ENCODE measurements around the gene ANKRD13D. TPM values are rescaled to one million over a fixed set of nuclear protein-coding genes. Genes with fewer than 3 reads are reported as not detected.

ANKRD13D gene
- total RNA-seq, 2 experiments from 2014 or later = 56.2 to 61.9 TPM

DNA sequence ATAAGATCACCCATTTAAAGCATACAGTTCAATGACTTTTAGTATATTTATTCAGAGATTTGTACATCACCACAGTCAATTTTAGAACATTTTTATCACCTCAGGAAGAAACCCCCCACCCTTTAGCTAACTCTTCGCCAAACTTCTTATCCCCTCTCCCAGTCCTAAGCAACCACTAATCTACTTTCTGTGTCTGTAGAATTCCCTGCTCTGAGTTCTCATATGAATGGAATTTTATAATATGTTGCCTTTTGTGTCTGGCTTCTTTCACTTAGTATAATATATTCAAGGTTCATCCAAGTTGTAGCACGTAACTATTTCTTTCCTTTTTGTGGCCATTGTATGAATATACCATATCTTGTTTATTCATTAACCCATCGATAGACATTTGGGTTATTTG is 3.6 kb downstream of the ANKRD13D start:
- Mint-ChIP-seq H3K9me3 (peaks cover 8% of the 10 kb centered on the region), H3K36me3 (ENCODE audit: low read depth) (peaks cover 51% of the 10 kb centered on the region), H3K27ac (peak overlapping the region; percentile 73), H3K4me1 (ENCODE audit: low read depth) (peaks cover 33% of the 10 kb centered on the region), H3K27me3 (ENCODE audit: low read depth) (no peaks in the 10 kb centered on the region), H3K4me3 (peak overlapping the region; percentile 14)
- intact Hi-C loops (cut with micrococcal nuclease) = no loop called here
- no peak for DNase-seq
- CTCF ChIA-PET = interaction anchor here (0.6 kb wide), 1 partner anchor 25 kb away, joined by 3 read pairs; no protein-coding TSS in a partner anchor

DNA sequence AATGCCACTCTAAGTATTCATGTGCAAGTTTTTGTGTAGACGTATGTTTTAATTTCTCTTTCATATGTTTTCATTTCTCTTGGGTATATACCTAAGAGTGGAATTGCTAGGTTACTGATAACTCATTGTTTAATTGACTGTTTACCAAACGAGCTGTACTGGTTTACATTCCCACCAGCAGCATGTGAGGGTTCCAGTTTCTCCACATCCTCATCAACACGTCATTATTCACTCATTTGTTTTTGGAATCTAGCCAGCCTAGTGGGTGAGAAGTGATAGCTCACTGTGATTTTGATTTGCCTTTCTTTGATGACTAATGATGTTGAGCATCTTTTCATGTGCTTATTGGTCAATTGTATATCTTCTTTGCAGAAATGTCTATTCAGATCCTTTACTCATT is 4.0 kb downstream of the ANKRD13D start:
- H3K27ac Mint-ChIP-seq = peak overlapping the region; percentile 73
- peaks cover 50% of the 10 kb centered on the region for H3K36me3 Mint-ChIP-seq (ENCODE audit: low read depth)
- peak overlapping the region; percentile 14 for H3K4me3 Mint-ChIP-seq
- no peaks in the 10 kb centered on the region for H3K27me3 Mint-ChIP-seq (ENCODE audit: low read depth)
- DNase-seq = peak; percentile 33
- intact Hi-C loops (cut with micrococcal nuclease) = no loop called here
- CTCF ChIA-PET = interaction anchor here (0.6 to 0.7 kb wide), 3 partner anchors 24 to 212 kb away, joined by 3 read pairs; no protein-coding TSS in a partner anchor
- peaks cover 29% of the 10 kb centered on the region for H3K4me1 Mint-ChIP-seq (ENCODE audit: low read depth)
- H3K9me3 Mint-ChIP-seq = peaks cover 8% of the 10 kb centered on the region

DNA sequence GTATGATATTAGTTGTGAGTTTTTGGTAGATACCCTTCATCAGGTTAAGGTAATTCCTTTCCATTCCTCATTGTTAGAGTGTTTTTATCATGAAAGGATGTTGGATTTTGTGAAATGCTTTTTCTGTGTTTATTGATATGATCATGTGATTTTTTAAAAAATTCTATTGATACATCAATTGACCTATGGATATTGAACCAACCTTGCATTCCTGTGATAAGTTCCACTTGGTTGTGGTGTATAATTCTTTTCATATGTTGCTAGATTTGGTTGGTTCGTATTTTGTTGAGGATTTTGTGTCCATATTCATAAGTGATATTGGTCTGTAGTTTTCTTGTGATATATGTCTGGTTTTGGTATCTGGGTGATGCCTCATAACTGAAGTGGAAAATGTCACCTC is 6.7 kb downstream of the ANKRD13D start:
- Mint-ChIP-seq H3K27ac (no peak overlapping the region), H3K4me1 (ENCODE audit: low read depth) (peaks cover 27% of the 10 kb centered on the region), H3K4me3 (no peak overlapping the region), H3K36me3 (ENCODE audit: low read depth) (peaks cover 50% of the 10 kb centered on the region), H3K27me3 (ENCODE audit: low read depth) (no peaks in the 10 kb centered on the region), H3K9me3 (peaks cover 8% of the 10 kb centered on the region)
- CTCF ChIA-PET = interaction anchor here (0.6 to 1.7 kb wide), 2 partner anchors 21 to 129 kb away, joined by 4 to 6 read pairs; no protein-coding TSS in a partner anchor
- no peak for DNase-seq
- intact Hi-C loops (cut with micrococcal nuclease) = no loop called here

- H3K4me3 Mint-ChIP-seq = no peak overlapping the region
- peaks cover 13% of the 10 kb centered on the region for H3K4me1 Mint-ChIP-seq (ENCODE audit: low read depth)
- no peaks in the 10 kb centered on the region for H3K27me3 Mint-ChIP-seq (ENCODE audit: low read depth)
- no peak overlapping the region for H3K27ac Mint-ChIP-seq
- peaks cover 38% of the 10 kb centered on the region for H3K36me3 Mint-ChIP-seq (ENCODE audit: low read depth)
- no peak for DNase-seq
- CTCF ChIA-PET = no interaction called here
- intact Hi-C loops (cut with micrococcal nuclease) = no loop called here
- peaks cover 8% of the 10 kb centered on the region for H3K9me3 Mint-ChIP-seq
Measured at GRCh38 chr11:67298786-67299185, 9.7 kb downstream of the ANKRD13D start.

DNA sequence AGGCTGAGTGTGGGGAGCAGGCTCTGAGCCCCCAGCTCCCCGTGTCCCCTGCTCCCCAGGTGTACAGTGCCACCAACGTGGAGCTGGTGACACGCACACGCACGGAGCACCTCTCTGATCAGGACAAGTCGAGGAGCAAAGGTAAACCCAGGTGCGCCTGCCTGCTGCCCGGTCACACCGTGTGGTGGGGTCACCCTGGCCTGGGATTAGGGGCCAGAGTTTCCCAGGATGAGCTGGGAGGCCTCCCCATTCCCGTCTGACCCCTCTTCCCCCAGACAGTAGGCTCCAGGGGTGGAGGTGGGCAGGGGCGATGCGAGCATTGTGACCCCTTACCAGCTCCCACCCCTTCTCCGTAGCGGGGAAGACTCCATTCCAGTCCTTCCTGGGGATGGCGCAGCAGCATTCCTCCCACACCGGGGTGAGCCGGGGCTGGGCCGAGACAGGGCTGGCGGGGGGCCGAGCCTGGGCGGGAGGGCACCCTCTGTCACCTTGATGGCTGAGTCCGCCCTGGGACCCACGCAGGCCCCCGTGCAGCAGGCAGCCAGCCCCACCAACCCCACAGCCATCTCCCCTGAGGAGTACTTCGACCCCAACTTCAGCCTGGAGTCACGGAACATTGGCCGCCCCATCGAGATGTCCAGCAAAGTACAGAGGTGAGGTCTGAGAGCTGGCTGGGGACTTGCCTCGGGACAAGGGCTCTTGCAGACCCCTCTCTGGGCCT is 10.5 kb downstream of the ANKRD13D start:
- no peaks in the 10 kb centered on the region for H3K27me3 Mint-ChIP-seq (ENCODE audit: low read depth)
- CTCF ChIA-PET = no interaction called here

DNA sequence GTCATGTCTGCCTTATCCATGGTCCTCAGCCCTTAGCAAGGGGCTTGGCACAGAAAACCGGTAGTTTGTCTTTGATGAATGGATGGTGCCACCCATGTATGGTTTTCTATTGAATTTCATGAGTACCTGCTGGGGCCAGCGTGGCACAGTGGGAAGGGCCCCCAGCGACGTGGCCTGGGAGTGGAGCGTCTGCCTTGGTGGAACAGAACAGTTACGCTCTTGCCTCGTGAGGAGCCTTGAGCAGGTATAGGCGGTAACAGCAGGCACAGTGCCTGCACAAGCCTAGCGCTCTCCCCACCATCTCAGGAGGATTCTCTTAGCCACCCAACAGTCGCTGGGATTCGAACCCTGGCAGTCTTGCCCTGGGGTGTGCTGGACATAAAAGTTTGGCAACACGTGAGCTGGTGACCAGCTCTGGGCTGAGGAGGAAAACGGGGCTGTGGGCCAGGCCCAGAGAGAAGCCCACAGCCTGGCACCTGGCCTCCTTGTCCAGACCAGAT is 11.2 kb downstream of the ANKRD13D start:
- no peak overlapping the region for H3K4me3 Mint-ChIP-seq
- intact Hi-C loops (cut with micrococcal nuclease) = no loop called here
- H3K27me3 Mint-ChIP-seq (ENCODE audit: low read depth) = no peaks in the 10 kb centered on the region
- CTCF ChIA-PET = interaction anchor here (1.2 kb wide), 1 partner anchor 9 kb away, joined by 3 read pairs; no protein-coding TSS in a partner anchor
- no peak overlapping the region for H3K27ac Mint-ChIP-seq
- peaks cover 8% of the 10 kb centered on the region for H3K9me3 Mint-ChIP-seq
- DNase-seq = no peak
- H3K36me3 Mint-ChIP-seq (ENCODE audit: low read depth) = peaks cover 28% of the 10 kb centered on the region
- peaks cover 9% of the 10 kb centered on the region for H3K4me1 Mint-ChIP-seq (ENCODE audit: low read depth)

More for the DNA sequence above, 10.5 kb downstream of the ANKRD13D start:
- Mint-ChIP-seq H3K9me3 (peaks cover 8% of the 10 kb centered on the region), H3K4me3 (no peak overlapping the region), H3K27ac (no peak overlapping the region), H3K36me3 (ENCODE audit: low read depth) (peaks cover 32% of the 10 kb centered on the region), H3K4me1 (ENCODE audit: low read depth) (peaks cover 9% of the 10 kb centered on the region)
- intact Hi-C loops (cut with micrococcal nuclease) = no loop called here
- no peak for DNase-seq

DNA sequence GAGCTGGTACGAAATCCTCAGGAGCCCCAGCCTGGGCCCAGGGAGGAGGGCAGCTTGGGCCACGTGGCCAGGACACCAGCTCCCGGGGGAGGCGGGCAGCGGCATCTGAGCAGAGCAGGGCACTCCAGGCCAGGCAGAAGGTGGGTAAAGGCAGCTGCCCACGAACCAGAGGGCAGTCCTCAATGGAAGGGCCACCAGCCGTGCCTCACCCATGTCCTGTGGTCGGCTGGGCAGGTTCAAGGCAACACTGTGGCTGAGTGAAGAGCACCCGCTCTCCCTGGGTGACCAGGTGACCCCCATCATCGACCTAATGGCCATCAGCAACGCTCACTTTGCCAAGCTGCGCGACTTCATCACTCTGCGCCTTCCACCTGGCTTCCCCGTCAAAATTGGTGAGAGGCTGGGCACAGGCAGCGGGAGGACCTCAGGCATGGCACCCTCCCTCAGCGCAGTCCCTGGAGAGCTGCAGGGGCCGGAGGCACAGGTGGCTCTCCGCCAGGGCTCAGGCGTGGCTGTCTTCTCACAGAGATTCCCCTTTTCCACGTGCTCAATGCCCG is 11.7 kb downstream of the ANKRD13D start:
- no peaks in the 10 kb centered on the region for H3K27me3 Mint-ChIP-seq (ENCODE audit: low read depth)
- no peak overlapping the region for H3K4me3 Mint-ChIP-seq
- CTCF ChIA-PET = interaction anchor here (1.2 to 3.1 kb wide), 2 partner anchors 10 to 38 kb away, joined by 3 to 11 read pairs; no protein-coding TSS in a partner anchor
- H3K36me3 Mint-ChIP-seq (ENCODE audit: low read depth) = peaks cover 23% of the 10 kb centered on the region
- H3K27ac Mint-ChIP-seq = no peak overlapping the region
- intact Hi-C loops (cut with micrococcal nuclease) = no loop called here
- DNase-seq = no peak
- H3K4me1 Mint-ChIP-seq (ENCODE audit: low read depth) = peaks cover 9% of the 10 kb centered on the region
- peaks cover 7% of the 10 kb centered on the region for H3K9me3 Mint-ChIP-seq

GRCh38 chr11:67301313-67301921 is 12.3 kb downstream of the ANKRD13D start:
- intact Hi-C loops (cut with micrococcal nuclease) = no loop called here
- peaks cover under 1% of the 10 kb centered on the region for H3K9me3 Mint-ChIP-seq
- peaks cover 17% of the 10 kb centered on the region for H3K36me3 Mint-ChIP-seq (ENCODE audit: low read depth)
- H3K27me3 Mint-ChIP-seq (ENCODE audit: low read depth) = no peaks in the 10 kb centered on the region
- no peak overlapping the region for H3K27ac Mint-ChIP-seq
- no peak for DNase-seq
- H3K4me3 Mint-ChIP-seq = no peak overlapping the region
- CTCF ChIA-PET = interaction anchor here (1.2 to 3.1 kb wide), 3 partner anchors 10 to 39 kb away, joined by 3 to 11 read pairs (median 6); no protein-coding TSS in a partner anchor
- peaks cover 7% of the 10 kb centered on the region for H3K4me1 Mint-ChIP-seq (ENCODE audit: low read depth)

GRCh38 chr11:67301951-67302516 is 12.9 kb downstream of the ANKRD13D start:
- CTCF ChIA-PET = interaction anchor here (2.1 to 3.1 kb wide), 2 partner anchors 15 to 40 kb away, joined by 6 to 11 read pairs; no protein-coding TSS in a partner anchor
- no peak overlapping the region for H3K27ac Mint-ChIP-seq
- H3K4me1 Mint-ChIP-seq (ENCODE audit: low read depth) = peaks cover 7% of the 10 kb centered on the region
- no peak for DNase-seq
- H3K4me3 Mint-ChIP-seq = no peak overlapping the region
- peaks cover 11% of the 10 kb centered on the region for H3K36me3 Mint-ChIP-seq (ENCODE audit: low read depth)
- no peaks in the 10 kb centered on the region for H3K9me3 Mint-ChIP-seq
- intact Hi-C loops (cut with micrococcal nuclease) = no loop called here
- no peaks in the 10 kb centered on the region for H3K27me3 Mint-ChIP-seq (ENCODE audit: low read depth)

GRCh38 chr11:67302571-67303131 is 13.5 kb downstream of the ANKRD13D start:
- peaks cover 10% of the 10 kb centered on the region for H3K36me3 Mint-ChIP-seq (ENCODE audit: low read depth)
- peaks cover 7% of the 10 kb centered on the region for H3K4me1 Mint-ChIP-seq (ENCODE audit: low read depth)
- H3K27ac Mint-ChIP-seq = no peak overlapping the region
- intact Hi-C loops (cut with micrococcal nuclease) = no loop called here
- CTCF ChIA-PET = interaction anchor here (1.1 to 3.1 kb wide), 4 partner anchors 15 to 43 kb away, joined by 5 to 11 read pairs (median 6); no protein-coding TSS in a partner anchor
- H3K9me3 Mint-ChIP-seq = no peaks in the 10 kb centered on the region
- no peaks in the 10 kb centered on the region for H3K27me3 Mint-ChIP-seq (ENCODE audit: low read depth)
- DNase-seq = no peak
- H3K4me3 Mint-ChIP-seq = peak overlapping the region; percentile 15

DNA sequence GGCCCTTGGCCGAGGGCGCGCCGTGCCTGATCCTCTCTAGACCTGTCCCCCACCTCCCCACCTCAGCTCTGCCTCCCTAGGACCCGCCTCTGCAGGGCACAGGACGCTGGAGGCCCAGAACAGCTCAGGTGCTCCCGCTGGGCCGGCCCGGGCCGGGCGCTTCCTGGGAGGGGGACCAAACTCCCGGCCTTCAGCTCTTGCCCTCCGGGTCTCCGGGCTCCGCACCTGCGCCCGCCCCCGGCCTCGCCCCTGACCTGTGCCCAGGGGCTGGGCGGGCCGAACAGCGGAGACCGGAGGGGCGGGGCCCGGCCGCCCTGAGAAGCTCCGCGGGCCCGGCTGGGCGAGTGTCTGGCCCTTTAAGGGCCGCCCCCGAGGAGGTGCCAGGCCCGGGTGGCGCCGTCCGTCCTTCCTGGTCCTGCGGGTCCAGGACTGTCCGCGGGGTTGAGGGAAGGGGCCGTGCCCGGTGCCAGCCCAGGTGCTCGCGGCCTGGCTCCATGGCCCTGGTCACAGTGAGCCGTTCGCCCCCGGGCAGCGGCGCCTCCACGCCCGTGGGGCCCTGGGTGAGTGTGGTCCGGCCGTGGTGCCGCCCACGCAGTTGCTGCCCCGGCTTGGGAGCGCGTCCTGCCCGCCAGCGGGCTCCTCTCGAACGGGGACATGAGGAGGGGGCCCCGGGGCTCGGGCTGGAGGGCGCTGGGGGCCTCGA is 14.2 kb downstream of the ANKRD13D start, which contains the start of gene SSH3:
TSS of gene SSH3 (plus strand) at position 399 of the 703 bp plus-strand sequence. CDS start at position 495, 96 bp downstream.
- Mint-ChIP-seq H3K4me3 (peak within 1 kb of the TSS; percentile 57), H3K36me3 (ENCODE audit: low read depth) (peaks cover 4% of the 10 kb centered on the region), H3K4me1 (ENCODE audit: low read depth) (peaks cover 5% of the 10 kb centered on the region), H3K9me3 (no peaks in the 10 kb centered on the region), H3K27ac (no peak within 1 kb of the TSS), H3K27me3 (ENCODE audit: low read depth) (no peaks in the 10 kb centered on the region)
- CTCF ChIA-PET = interaction anchor here (1.1 to 3.1 kb wide), 4 partner anchors 14 to 42 kb away, joined by 5 to 11 read pairs (median 6); no protein-coding TSS in a partner anchor
- intact Hi-C loops (cut with micrococcal nuclease) = no loop called here
- DNase-seq = no peak

Measured in activated naive CD4-positive, alpha-beta T cell treated with anti-CD3 and anti-CD28 coated beads for 36 hours (primary cell).